HG03135 (cell line): Measurements from ENCODE around the gene KRTAP9-9.
"Not testable (repeated sequence)": the region's sequence is repeated elsewhere in the genome, so short reads cannot be mapped to it uniquely, and the experiment has no call there.

Experiments used
- ATAC-seq: cut with Tn5 transposase; IDR thresholded peaks from one replicate; pipeline ENCODE4 v1.9.1; 2021; ENCODE audit warnings: mild to moderate bottlenecking, moderate library complexity; ENCODE audit not compliant: unreplicated experiment

The KRTAP9-9 gene

DNA sequence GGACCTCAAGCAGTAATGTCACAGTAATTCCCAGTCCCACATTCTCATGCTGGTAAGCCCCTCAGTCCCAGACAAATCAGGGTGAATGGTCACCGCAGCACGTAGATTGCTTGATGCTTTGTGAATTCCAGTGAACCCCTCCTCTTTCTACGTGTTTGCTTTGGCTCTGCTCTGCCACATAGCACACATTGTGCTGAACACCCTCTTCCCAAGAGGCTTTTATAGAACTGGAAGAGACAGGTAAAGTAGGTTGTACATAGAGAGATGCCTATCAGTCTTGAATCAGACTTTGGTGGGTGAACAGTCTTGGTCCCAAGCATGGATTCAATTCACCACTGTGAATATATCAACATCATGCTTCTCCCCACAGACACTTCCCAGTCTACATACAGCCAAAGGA lies 9.4 kb downstream of the KRTAP9-9 start:
- ATAC-seq, result no peak

- no peak for ATAC-seq
Measured at GRCh38 chr17:41265078-41265477, 9.9 kb downstream of the KRTAP9-9 start, which contains the start of gene KRTAP9-6. KRTAP9-6 (plus strand) TSS chr17:41265378; CDS start chr17:41265378, 0 bp downstream.

DNA sequence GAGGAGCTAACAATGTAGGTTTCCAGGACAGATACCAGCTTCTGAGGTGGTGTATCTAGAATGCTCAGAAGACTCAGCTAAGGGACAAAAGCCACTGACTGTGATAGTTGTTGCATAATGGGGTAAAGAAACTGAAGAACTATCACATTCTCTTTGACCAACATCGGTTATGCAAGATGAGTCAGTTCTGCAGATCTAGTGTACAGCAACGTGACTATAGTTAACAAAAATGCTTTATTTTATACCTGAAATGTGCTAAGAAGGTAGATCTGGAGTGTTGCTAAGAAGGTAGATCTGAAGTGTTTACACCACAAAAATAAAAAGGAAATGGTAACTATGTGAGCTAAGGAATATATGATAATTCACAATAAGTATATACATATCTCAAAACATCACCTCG lies 12.5 kb downstream of the KRTAP9-9 start:
- ATAC-seq, result no peak

- ATAC-seq, result not testable (repeated sequence)
Measured at GRCh38 chr17:41271323-41271722, 16.1 kb downstream of the KRTAP9-9 start.

DNA sequence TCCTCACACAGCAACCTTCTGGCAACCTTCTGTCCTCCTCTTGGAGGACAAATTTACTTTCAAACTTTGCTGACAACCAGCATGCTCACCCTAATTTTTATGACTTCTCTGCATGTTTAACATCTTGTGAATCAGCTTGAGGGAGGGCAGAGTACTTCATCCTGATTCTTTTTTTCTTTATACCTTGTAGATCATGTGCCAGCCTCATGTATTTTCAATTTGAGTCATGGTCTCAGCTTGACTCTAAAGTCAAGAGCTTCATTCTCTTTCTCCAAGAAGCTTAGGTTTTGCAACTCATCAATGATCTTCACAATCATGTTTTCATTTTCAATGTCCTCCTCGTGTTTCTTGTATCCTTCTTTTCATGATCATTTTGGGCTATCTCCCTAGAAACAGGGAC lies 16.7 kb downstream of the KRTAP9-9 start:
- ATAC-seq, result no peak

DNA sequence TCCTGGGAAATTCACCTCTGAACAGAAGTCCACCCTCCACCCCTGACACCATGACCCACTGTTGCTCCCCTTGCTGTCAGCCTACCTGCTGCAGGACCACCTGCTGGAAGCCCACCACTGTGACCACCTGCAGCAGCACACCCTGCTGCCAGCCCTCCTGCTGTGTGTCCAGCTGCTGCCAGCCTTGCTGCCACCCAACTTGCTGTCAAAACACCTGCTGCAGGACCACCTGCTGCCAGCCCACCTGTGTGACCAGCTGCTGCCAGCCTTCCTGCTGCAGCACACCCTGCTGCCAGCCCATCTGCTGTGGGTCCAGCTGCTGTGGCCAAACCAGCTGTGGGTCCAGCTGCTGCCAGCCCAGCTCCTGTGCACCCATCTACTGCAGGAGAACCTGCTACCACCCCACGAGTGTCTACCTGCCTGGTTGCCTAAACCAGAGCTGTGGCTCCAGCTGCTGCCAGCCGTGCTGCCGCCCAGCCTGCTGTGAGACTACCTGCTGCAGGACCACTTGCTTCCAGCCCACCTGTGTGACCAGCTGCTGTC lies 20.5 kb downstream of the KRTAP9-9 start, which contains the start of gene KRTAP9-7:
Gene KRTAP9-7 (plus strand): TSS at position 51 of the 543 bp plus-strand sequence. CDS start 0 bp downstream, at position 51.
- not testable (repeated sequence) for ATAC-seq

GRCh38 chr17:41278176-41278955 lies 23.2 kb downstream of the KRTAP9-9 start:
- no peak for ATAC-seq

DNA sequence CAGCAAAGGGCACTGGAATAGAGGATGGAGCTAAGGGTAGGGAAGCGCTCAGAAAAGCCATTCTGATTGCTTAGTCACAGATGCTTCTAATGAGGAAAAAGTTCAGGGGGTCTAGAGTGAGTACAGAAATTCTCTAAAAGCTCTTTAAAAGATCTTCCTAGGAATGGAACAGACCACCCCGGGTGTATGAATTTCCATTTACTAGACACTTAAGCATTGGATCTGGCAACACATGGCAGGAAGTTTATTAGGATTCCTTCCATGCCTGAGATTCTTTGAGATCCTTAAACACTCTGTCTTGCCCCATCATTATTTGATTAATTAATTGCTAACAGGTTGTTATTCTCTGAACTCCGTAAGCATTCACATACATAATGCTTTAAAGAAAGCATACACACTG lies 28.9 kb downstream of the KRTAP9-9 start:
- ATAC-seq, result no peak

DNA sequence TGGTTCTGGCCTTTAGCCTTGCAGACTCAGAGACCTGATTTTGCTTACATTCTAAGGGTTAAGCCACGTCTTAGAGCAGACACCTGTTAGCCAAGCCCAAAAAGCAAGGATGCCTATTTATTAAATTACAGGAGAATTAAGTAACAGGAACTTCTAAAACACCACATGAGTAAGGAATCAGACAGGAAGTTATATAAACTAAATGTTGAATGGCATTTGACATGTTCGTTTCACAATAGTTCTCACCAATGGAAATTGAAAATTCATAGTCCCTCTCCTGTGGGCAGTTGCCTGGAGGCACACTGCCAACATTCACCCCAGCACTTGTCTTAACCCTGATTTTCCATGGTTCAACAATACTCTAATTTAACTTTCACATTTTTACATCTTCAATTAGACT lies 29.4 kb downstream of the KRTAP9-9 start:
- no peak for ATAC-seq

DNA sequence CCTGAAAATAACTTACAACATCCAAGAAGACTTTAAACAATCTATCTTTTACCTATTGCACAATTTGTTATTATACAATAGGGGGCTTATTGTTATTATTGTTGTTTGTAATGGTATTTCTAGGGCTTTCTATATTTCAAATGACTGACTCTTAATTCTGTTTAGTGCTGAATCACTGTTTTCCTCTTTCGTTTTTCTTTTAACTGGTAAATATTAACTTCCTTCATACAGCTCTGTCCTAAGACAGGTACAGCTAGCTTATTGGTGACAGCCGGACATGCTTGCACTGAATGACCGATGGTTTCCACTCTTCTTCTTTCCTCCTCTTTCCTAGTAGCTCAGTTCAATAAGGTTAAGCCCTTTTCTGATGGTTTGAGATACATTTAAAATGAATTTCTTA lies 31.9 kb downstream of the KRTAP9-9 start:
- ATAC-seq, result no peak

- no peak for ATAC-seq
Measured at GRCh38 chr17:41294016-41294415, 38.8 kb downstream of the KRTAP9-9 start.

- ATAC-seq, result no peak
Measured at GRCh38 chr17:41296846-41297245, 41.7 kb downstream of the KRTAP9-9 start.

GRCh38 chr17:41298458-41299135 lies 43.4 kb downstream of the KRTAP9-9 start:
- ATAC-seq, result no peak

- no peak for ATAC-seq
Measured at GRCh38 chr17:41301204-41301790, 46.1 kb downstream of the KRTAP9-9 start.

DNA sequence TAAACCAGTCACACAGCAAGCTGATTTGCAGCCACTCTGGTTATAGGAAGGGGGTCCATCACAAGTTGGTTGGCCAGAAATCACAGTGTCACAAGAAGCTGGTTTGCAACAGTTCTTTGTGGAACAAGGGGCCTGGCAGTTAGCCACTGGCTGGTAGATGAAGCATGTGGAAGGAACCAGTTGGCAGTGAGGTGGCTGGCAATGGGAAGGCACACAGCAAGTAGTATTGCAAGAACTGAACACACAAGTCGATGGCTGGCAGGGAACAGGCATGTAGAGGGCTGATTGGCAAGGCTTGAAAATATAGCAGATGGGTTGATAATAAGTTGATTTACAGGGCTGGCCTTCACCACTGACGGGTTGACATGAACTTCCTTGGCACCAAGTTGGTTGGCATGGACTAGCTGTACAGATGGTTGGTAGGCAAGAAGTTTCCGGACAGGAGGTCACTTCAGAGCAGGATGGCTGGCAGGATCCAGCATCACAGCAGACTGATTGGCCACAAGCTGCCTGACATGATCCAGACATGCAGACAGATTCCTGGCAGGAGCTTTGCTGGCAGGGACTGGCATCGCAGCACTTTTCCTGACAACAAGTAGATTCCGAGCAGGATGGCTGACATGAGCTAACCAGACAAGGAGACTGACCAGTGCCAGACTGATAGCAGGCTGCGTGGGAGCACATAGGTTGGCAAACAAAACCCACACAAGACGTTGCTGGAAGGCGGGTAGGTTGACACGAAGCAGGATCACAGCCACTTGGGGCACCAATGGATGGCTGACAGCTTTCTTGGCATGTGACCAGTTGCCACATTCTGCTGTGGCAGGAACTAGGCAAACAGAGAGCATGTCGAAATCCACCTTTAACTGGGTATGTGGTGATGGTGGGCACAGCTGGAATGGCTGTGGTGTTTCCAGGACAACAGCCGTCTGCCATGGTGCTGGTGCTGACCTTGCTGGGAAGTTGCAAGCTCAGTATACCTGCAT lies 47.0 kb downstream of the KRTAP9-9 start, which contains the start of gene KRTAP29-1:
Gene KRTAP29-1 (minus strand): TSS at position 936 of the 986 bp plus-strand sequence. CDS start 0 bp downstream, at position 936.
- ATAC-seq, result no peak

DNA sequence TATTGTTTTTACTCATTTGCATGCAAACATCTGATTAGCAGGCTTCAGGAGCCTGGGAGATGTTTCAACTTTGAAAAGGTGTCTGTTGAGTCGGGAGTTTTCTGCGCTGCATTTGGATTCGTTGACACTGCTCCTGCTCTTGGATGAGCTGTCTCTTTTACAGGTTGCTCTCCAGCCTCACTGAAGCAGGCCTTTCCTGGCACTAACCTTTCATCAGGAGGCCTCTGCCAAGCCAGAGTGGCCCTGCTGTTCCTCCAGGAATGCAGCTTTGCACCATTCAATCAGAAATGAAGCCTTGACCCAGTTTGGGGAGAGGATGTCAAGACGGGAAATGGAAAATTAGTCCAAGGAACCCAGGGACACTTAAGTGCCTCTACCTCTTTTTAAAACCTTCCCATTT lies 47.8 kb downstream of the KRTAP9-9 start:
- no peak for ATAC-seq

- ATAC-seq, result no peak
Measured at GRCh38 chr17:41304091-41304490, 48.9 kb downstream of the KRTAP9-9 start.
